RWPE1 (cell line): ENCODE data around the gene ARHGAP29.

Experiments
- CTCF ChIA-PET: fragments of 350-600 bp; sonication (Branson Sonifier 250); formaldehyde crosslinking; extraction: SDS; loops from one replicate; lab custom pipeline; 2021; lab: Yijun Ruan, JAX
- POLR2A ChIA-PET: fragments of 400-600 bp; formaldehyde crosslinking; extraction: SDS; loops from one replicate; lab custom pipeline; 2020; ENCODE audit warnings: antibody characterized with exemption; ENCODE audit not compliant: low non-redundant PET; lab: Yijun Ruan, JAX
- DNase-seq: peaks from one replicate; pipeline ENCODE4 v3.0.0; 2012; ENCODE audit warnings: low spot score
- H3K27ac ChIP-seq: fragments of 450-650 bp; 2 replicates; pipeline ENCODE4 v1.5.1; 2017
- CTCF ChIP-seq: fragments of 450-650 bp; conservative IDR thresholded peaks from 2 replicates; pipeline ENCODE4 v1.5.1; 2017; ENCODE audit warnings: low read depth, mild to moderate bottlenecking

Gene ARHGAP29

GRCh38 chr1:94199398-94199797, 38.0 kb downstream of the ARHGAP29 start:
- ChIA-PET CTCF (interaction anchor here (2.0 kb wide), 1 partner anchor 136 kb away, joined by 11 read pairs; no protein-coding TSS in a partner anchor), POLR2A (no interaction called here)
- DNase-seq: no peak
- no peak overlapping the region for H3K27ac ChIP-seq
- no peak for TF ChIP-seq CTCF

- no peak for TF ChIP-seq CTCF
Observed at GRCh38 chr1:94194079-94194865, 43.1 kb downstream of the ARHGAP29 start.

GRCh38 chr1:94193128-94193527, 44.3 kb downstream of the ARHGAP29 start:
- ChIA-PET CTCF (interaction anchor here (0.8 kb wide), 1 partner anchor 209 kb away, joined by 3 read pairs; no protein-coding TSS in a partner anchor), POLR2A (no interaction called here)
- no peak for TF ChIP-seq CTCF
- no peak overlapping the region for H3K27ac ChIP-seq
- DNase-seq: no peak

More at GRCh38 chr1:94194079-94194865, 43.1 kb downstream of the ARHGAP29 start:
- DNase-seq: no peak
- ChIA-PET CTCF (no interaction called here), POLR2A (no interaction called here)
- no peak overlapping the region for H3K27ac ChIP-seq

- no peak for DNase-seq
- H3K27ac ChIP-seq: no peak overlapping the region
- POLR2A ChIA-PET: no interaction called here
- TF ChIP-seq CTCF: no peak
- CTCF ChIA-PET: no interaction called here
Observed at GRCh38 chr1:94191216-94191615, 46.2 kb downstream of the ARHGAP29 start.

GRCh38 chr1:94186946-94187345, 50.4 kb downstream of the ARHGAP29 start:
- TF ChIP-seq CTCF: no peak
- ChIA-PET CTCF (interaction anchor here (0.6 kb wide), 1 partner anchor 31 kb away, joined by 3 read pairs; no protein-coding TSS in a partner anchor), POLR2A (no interaction called here)

GRCh38 chr1:94183197-94183815, 54.1 kb downstream of the ARHGAP29 start:
- no peak for DNase-seq
- ChIA-PET CTCF (no interaction called here), POLR2A (no interaction called here)
- no peak overlapping the region for H3K27ac ChIP-seq
- no peak for TF ChIP-seq CTCF

More at GRCh38 chr1:94186946-94187345, 50.4 kb downstream of the ARHGAP29 start:
- DNase-seq: no peak
- H3K27ac ChIP-seq: no peak overlapping the region
